IPS-11a (cell line): ENCODE results near the gene USP47.

ENCODE experiments used
- H3K4me3 ChIP-seq: one replicate; pipeline ENCODE4 v1.5.1; 2013; ENCODE audit warnings: low read depth, low read length, control low read depth

The USP47 gene

GRCh38 chr11:11937433-11937832 is 95.7 kb downstream of the USP47 start:
- H3K4me3 ChIP-seq, result no peak overlapping the region

GRCh38 chr11:11937957-11938356 is 96.2 kb downstream of the USP47 start:
- H3K4me3 ChIP-seq, result no peak overlapping the region

DNA sequence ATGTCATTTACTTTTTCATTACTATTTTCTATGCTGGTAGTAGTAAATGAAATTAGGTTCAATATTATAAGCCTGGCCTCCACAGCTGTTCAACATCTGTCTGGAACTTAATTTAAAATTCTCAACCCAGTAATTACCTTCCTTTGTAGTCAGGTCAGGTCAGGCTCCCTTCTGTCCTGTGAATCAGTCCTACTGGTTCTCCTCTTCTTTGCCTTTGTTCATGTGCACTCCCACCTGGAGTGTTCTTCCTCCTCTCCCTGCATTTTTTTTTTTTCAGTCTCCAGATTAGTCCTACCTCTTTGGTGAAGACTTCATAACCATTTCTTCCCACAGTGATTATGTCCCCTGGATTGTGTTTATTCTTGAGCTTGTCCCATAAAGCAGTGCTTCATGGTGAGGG is 98.8 kb downstream of the USP47 start:
- H3K4me3 ChIP-seq, result no peak overlapping the region

DNA sequence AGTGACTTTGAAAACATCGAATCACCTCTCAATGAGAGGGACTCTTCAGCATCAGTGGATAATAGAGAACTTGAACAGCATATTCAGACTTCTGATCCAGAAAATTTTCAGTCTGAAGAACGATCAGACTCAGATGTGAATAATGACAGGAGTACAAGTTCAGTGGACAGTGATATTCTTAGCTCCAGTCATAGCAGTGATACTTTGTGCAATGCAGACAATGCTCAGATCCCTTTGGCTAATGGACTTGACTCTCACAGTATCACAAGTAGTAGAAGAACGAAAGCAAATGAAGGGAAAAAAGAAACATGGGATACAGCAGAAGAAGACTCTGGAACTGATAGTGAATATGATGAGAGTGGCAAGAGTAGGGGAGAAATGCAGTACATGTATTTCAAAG is 100.9 kb downstream of the USP47 start:
- no peak overlapping the region for H3K4me3 ChIP-seq

DNA sequence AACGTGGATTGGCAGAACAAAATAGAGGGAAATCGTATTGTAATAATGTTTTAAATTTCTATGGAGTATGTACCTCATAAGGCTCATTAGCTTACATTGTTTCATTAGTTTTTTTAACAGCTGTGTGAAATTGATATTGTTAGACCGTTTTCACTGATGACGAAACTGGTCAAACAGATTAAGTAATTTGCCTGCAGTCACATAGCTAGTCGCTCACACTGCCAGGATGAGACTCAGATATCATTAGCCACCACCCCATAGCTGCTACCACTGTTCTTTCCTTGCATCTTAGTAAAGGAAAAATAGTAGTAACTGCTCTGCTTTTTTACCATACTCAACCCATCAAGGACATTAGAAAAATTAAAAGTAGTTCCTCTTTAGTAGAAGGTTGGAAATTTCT is 102.7 kb downstream of the USP47 start:
- no peak overlapping the region for H3K4me3 ChIP-seq

DNA sequence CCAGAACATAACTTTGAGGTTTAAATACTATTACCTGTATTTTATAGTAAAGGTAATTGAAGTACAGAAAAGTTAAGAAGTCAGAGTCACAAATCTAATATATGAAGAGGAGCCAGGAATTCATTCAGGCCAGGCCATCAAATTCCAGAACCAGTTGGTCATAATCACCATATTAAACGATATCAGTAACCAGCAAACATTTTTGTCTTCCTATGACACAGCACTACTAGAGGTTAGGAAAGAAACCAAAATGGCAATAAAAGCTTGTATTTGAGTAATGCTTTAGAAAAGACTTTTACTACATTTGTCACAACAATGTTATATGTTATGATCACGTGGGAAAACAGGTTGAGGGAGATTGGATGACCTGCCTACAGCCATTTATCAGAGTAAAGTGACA is 104.4 kb downstream of the USP47 start:
- H3K4me3 ChIP-seq, result no peak overlapping the region

GRCh38 chr11:11946878-11947277 is 105.1 kb downstream of the USP47 start:
- H3K4me3 ChIP-seq, result no peak overlapping the region

GRCh38 chr11:11947825-11948224 is 106.1 kb downstream of the USP47 start:
- no peak overlapping the region for H3K4me3 ChIP-seq

GRCh38 chr11:11948242-11948947 is 106.6 kb downstream of the USP47 start:
- H3K4me3 ChIP-seq, result no peak overlapping the region

DNA sequence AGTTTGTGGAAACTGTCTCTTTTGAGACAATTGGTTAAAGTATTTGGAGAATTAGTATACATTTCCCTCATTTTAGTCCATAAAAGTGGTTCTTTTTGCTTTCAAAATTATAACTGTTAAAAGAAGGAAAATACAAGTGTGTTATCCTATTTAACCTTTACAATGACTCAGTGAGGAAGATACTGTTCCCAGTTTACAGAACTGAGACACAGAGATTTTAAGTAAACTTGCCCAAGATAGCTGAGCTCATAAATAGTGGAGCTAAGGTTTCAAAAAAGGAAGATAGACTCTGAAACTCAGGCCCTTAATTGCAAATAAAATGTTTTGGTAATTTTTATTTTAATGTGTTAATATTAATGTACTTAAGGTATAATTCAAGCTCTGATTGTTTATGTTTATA is 107.7 kb downstream of the USP47 start:
- no peak overlapping the region for H3K4me3 ChIP-seq

DNA sequence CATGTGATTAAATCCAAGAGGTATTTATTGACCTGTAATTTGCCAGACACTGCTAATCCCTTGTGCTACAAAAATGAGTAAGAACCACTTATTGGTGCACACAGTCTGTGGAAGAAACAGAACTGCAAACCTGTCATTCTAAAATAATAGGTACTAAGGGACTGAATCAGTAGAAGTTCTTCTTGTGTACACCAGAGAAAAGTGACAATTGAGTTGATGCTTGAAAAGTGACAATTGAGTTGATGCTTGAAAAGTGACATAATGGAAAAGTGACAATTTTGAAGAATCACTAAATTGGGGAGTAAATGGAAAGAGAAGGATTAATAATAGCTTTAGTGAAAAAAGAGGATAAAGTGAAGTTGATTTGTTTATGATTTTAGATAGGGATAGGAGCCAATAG is 110.3 kb downstream of the USP47 start:
- no peak overlapping the region for H3K4me3 ChIP-seq

- no peak overlapping the region for H3K4me3 ChIP-seq
Measured at GRCh38 chr11:11956006-11956405, 114.2 kb downstream of the USP47 start.

DNA sequence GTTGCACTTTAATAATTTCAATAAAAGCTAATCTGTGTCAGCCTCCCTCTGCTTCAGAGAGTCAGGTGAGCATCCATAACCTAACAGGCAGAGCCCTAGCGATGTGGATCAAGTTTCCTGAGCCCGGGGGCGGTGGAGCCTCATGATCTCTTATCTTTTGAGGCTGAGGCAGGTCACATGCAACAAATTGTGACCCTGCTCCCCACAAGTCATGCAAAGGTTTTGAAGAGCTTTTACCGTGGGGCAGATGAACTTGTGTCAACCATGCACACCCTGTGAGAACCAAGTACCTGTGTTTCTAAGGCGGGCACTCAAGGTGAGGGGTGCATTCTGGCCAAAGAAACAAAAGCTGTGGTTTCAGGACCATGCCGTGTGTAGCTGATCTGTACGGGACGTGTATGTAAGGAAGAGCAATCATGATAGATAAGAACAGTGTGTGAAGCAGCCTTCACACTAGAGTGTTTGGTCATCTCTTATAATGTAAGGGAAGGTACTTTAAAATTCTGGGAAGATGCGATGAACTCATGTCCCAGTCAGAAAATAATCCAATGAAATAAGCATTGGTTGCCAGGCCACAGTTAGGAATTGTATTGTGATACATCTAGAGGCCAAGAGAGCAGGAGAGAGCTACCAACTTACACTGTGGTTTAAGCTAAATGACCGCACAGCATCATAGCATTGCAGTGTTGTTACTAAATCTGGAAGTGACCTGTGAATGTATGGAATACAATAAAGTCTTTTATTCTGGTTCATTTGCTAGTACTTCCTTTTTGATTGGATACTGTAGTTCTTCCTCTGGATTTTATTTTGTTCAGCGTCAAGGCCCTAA is 116.8 kb downstream of the USP47 start:
- no peak overlapping the region for H3K4me3 ChIP-seq

- no peak overlapping the region for H3K4me3 ChIP-seq
Measured at GRCh38 chr11:11959601-11960000, 117.8 kb downstream of the USP47 start.

DNA sequence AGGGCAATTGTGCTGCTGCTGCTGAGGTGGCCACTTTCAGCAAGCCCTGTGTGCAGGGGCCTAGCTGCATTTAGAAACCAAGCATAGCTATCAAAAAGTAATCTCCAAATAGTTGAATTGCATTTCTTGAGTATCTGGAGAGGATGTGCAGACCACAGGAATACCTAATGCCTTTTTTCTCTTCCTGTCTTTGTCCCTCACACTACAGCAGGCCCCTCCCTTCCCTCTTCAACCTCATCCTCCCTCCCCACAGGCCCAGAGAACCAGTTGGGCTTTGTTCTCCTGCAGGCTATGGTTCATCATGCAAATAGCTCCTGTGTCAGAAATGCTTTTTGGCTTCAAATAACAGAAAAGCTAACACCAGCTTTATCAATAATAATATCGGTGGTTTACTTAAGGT is 118.9 kb downstream of the USP47 start:
- H3K4me3 ChIP-seq, result no peak overlapping the region

DNA sequence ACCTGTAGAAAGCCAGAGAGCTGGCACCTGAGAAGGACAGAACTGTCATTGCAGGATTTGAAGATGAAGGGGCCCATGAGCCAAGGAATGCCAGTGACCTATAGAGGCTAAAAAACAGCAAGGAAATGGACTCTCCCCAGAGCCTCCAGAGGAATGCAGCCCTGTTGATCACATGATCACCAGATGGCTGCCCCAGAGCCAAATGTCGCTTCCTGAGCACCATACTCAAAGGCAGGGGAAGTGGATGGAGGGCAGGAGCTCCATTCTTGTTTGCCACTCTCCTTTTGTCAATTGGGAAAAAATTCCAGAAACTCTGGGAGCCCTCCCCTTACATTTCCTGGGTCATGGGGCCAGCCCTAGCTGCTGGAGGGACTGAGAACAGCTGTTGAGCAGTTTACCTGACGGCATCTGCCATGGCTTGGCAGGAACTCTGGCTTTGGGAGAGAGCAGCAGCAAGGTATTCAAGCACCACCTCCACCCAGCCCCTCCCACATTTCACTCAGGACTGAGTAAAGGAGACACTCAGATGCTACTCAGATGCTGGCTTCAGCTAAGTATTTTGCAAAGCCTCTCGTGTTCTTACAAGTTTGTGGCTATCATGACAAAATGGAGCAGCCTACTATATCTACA is 119.7 kb downstream of the USP47 start:
- no peak overlapping the region for H3K4me3 ChIP-seq

DNA sequence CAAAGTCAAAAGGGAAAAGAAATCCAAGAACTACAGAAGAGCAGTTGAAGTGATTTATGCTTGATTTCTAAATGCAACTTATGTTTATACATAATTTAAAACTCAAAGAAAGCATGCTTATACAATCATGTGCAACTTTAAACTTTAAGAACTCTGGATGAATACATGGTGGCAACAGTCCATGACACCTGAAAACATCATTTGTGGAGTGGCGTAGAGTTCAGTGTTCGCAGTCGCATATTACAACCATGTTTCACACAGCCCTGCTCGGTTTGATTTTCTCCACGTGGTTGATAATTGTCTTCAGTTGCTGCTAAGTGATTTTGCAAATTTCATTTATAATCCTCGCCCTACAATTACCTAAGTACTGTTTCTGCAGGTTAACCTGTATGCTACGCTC is 121.3 kb downstream of the USP47 start:
- no peak overlapping the region for H3K4me3 ChIP-seq

DNA sequence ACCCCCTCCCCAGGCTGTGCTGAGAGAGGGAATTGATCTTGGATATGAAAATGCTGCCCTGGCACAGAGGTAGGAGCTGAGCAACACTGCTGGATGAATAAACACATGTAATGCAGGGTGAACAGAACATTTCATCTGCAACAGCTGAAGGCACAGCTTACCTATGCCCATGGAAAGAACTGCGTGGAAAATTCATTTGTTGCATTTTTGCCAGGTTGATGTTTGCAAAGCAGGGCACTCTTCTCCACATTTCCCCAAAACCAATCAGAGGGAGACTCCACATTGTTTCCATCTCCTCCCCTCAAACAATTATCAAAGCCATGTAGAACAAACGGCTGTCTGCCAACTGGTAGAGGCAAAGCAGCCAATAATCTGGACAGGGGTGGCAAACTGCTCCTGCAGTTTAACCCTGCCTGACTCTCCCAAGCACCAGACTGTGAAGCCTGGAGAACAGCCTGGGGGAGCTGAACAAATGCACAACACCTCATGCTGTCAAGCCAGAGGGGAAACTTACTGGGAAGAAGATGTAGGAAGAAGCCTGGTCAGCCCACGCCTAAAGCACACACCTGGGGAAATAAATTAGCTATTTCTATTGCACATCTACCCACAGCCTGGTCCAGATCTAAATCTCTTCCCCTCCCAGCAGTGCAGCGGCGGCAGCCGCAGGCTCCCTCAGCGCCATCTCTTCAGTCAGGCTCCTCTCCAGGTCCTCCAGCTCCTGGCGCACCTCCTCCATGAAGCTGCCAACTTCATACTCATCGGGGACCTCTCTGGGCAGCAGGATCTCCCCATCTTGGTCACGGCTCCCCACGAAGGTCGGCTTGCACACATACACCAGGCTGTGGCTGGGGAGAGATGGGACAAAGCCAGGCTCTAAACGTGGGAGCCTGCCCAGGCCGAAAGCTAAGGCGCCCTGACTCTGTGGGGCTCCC is 122.3 kb downstream of the USP47 start:
- H3K4me3 ChIP-seq, result no peak overlapping the region

- H3K4me3 ChIP-seq, result no peak overlapping the region
Measured at GRCh38 chr11:11964774-11965150, 123.0 kb downstream of the USP47 start.

DNA sequence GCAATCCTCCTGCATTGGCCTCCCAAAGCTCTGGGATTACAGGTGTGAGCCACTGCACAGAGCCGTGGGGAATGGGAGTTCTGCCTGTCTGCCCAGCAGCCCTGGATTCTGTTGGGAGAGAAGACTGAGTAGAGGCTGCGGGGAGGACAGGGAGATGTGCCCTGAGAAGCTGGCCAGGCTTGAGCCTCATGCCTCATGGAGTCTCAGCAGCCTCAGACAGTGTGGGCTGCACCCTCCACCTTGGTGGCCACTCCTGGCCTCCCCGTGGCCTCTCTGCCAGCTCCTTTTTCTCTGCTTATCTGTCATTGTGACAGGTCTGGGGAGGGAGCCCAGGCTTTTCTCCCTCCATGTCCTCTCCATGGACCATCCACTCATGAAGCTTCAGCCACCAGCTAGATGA is 123.4 kb downstream of the USP47 start:
- no peak overlapping the region for H3K4me3 ChIP-seq
